ENCODE measurements around the gene GRIA4. TPM values are rescaled to one million over a fixed set of nuclear protein-coding genes. Genes with fewer than 3 reads are reported as not detected.

GRIA4 gene
- polyA plus RNA-seq, 4 donors, result 0.68 to 0.99 (median 0.89) TPM

DNA sequence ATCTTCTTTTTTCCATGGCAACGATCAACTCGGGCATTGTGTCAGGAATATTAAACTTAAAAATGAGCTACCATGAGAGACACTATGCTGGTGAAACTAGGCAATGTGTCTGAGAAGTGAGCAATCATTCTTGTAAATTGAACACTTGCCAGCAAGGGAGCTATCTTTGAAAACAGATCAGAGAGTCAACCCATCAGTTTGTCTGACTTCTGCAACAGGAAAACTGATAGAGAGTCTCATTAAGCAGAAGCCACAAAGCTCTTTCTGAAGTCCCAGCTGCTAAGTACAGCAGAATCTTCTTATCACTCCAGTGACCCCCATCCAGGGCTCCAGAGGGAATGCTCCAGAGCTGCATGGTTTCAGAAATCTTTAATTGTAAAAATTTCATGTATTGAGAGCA is 297.4 kb downstream of the GRIA4 start:
- DNase-seq (ENCODE audit: low read depth in 4 of 4, low spot score in 2 of 4), result no peak

DNA sequence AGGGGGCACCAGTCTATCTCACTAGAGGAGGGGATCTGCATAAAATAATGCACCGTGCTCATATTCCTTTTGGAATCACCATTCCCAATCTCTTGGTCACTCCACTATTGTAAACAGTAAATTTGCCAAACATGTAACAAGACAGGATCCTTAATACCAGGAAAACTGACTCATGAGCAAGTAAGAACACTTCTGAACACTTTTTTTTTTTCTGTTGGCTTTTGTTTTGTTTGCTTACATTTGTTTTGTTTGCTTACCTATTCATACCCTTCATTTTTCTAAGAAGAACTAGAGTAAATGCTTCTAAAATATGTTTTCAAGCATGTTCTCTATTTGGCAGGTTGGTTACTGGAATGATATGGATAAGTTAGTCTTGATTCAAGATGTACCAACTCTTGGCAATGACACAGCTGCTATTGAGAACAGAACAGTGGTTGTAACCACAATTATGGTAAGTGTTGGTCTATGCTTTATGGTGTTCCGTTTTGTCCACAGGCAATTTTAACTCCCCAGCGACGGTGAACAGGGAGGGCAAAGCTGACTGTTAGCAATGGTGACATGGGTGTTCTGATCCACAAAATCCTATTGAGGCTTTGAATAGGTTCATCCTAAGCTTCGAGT is 300.3 kb downstream of the GRIA4 start:
- DNase-seq (ENCODE audit: low read depth in 4 of 4, low spot score in 2 of 4), result no peak

- DNase-seq (ENCODE audit: low read depth in 4 of 4, low spot score in 2 of 4), result no peak
Measured at GRCh38 chr11:105911454-105911853, 301.6 kb downstream of the GRIA4 start.

- DNase-seq (ENCODE audit: low read depth in 4 of 4, low spot score in 2 of 4), result no peak
Measured at GRCh38 chr11:105912666-105913065, 302.8 kb downstream of the GRIA4 start.

- no peak for DNase-seq (ENCODE audit: low read depth in 4 of 4, low spot score in 2 of 4)
Measured at GRCh38 chr11:105915021-105915420, 305.1 kb downstream of the GRIA4 start.

DNA sequence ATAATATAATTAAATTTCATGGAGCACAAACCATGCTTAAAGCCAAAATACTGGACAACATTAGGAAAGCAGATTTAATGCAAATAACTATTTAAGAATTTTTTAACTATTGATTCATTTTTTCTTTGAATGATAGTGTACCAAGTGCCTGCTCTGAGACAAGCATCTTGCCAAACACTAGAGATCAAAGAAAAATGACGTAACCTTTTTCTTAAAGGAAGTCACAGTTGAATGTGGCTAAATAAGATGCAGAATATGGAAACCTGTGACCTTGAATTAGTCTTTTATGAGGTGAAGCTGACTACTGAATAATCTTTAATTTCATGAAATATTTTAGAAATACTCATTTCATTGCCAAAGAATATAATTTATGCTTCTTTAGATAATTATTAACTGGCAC is 308.2 kb downstream of the GRIA4 start:
- DNase-seq (ENCODE audit: low read depth in 4 of 4, low spot score in 2 of 4), result no peak

DNA sequence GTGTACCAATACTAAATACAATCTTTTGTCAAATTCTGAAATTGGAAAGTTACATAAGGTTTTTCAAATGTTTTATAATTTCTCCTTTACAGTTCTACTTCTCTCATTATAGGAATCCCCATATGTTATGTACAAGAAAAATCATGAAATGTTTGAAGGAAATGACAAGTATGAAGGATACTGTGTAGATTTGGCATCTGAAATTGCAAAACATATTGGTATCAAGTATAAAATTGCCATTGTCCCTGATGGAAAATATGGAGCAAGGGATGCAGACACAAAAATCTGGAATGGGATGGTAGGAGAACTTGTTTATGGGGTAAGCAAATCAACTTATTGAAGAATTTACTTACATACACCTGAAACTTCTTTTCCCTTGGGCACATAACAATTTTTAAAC is 308.7 kb downstream of the GRIA4 start:
- no peak for DNase-seq (ENCODE audit: low read depth in 4 of 4, low spot score in 2 of 4)

- DNase-seq (ENCODE audit: low read depth in 4 of 4, low spot score in 2 of 4), result no peak
Measured at GRCh38 chr11:105923252-105923651, 313.4 kb downstream of the GRIA4 start.

DNA sequence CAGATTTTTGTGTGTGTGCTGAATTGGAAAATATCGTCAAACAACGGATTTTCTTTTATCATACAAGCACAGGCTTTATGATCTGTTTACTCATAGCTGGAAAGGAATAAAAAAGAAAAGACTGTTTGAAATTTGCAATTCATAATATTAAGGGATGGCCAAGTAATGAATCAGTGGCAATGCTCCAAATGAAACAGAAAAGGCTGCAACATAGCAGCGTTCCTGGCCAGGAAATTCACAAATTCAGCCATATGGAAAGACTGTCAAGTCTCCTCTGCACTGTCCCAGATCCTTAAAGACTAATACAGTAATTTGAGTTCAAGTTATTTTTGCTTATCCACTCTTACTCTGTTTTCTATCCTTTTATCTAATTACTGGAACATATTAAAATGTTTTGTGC is 313.9 kb downstream of the GRIA4 start:
- DNase-seq (ENCODE audit: low read depth in 4 of 4, low spot score in 2 of 4), result no peak

DNA sequence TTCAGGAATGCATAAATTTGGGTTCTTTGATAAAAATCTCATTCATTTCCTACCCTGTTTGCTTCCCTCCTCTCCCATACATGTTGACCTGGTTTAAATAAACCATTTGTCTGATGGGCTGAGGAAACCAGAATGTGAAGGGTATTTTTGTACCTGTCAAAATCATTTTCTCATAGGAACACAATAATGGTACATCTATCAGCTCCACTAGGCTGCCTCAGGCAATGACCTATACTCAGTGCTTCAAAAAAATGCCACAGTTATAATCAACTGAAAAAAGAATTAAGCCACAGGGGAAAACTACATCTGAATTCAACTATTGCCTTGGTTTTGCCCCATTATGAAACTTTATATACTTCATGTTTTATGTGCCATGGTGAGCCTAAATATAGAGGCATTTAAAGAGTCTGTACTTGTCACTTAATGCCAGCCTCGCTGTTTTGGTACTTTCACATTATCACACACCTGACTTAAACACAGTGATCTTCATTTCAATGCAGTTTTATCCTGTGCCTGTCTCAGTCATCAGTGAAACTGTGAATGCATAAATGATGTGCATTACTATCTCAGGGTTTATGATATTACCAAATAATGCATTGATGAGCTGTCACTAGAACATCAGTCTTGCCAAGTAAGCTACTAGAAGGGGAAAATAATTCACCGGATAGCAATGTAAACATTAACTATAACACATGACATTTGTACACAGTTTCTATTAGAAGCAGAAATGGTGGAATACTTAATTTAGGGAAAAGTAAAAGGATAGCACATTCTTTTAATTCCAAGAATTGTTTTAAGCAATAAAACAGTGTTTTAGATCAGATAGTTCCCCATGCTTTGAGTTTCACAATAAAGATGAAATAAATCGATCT is 319.4 kb downstream of the GRIA4 start:
- no peak for DNase-seq (ENCODE audit: low read depth in 4 of 4, low spot score in 2 of 4)

DNA sequence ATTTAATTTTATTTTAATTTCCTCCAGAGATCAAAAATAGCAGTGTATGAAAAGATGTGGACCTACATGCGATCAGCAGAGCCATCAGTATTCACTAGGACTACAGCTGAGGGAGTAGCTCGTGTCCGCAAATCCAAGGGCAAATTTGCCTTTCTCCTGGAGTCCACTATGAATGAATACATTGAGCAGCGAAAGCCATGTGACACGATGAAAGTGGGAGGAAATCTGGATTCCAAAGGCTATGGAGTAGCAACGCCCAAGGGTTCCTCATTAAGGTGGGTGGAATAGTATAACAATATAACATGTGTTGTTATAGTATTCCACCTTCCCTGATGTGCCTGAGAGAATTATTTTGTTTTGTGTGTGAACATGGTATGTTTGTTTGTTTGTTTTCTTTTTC is 323.8 kb downstream of the GRIA4 start:
- no peak for DNase-seq (ENCODE audit: low read depth in 4 of 4, low spot score in 2 of 4)

- DNase-seq (ENCODE audit: low read depth in 4 of 4, low spot score in 2 of 4), result no peak
Measured at GRCh38 chr11:105935791-105936190, 325.9 kb downstream of the GRIA4 start.

DNA sequence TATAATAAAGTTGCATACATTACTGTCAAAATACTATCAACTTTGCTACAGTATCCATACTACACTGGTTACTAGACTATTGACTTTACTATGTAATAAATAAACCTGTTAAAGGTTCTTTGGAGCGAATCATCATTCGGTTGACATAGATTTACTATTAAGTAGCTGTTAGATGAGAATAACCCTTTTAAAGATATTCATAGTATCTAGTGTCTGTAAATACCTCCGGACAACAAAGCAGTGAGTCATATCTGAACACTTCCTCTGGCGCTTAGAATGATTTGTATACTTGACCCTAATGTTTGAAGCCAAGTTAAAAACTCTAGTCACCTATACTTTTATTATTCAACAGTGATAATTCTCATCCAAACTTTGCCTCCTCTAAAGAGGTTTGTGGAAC is 327.5 kb downstream of the GRIA4 start:
- no peak for DNase-seq (ENCODE audit: low read depth in 4 of 4, low spot score in 2 of 4)

DNA sequence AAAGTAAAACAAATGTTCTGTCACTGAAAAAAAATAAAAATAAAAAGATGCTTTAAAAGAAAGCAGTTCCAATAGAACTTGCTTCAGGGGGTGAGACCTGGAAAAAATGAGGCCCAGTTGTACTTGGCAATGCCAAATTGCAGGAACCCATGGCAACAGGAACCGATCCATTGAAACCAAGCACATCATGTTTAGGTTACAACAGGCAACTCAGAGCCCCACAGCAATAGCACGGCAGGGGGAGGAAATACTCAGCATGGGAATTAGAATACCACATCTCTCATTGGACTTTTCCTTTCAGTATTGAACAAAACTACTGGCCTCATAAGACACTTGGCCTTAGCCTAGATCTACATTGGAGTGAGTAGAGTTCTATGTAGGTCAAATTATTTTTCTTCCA is 327.9 kb downstream of the GRIA4 start:
- no peak for DNase-seq (ENCODE audit: low read depth in 4 of 4, low spot score in 2 of 4)

DNA sequence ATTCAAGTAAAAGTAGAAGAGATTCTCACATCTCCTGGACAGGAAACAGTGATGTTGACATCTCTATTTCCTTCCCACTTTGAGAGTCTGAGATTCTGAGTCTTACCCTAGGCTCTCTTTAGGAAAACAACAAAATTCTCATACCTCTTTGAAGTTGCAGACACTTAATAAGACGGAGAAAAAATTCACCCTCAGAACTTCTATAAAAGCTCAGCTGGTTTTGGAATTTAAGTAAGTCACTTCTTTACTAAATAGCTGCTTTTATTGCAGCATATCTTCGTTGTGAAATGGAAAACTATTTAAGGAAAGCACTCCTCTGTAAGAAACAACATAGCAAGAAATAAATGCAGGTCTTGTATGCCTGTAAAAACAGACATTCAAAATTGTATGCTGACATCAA is 333.0 kb downstream of the GRIA4 start:
- no peak for DNase-seq (ENCODE audit: low read depth in 4 of 4, low spot score in 2 of 4)

DNA sequence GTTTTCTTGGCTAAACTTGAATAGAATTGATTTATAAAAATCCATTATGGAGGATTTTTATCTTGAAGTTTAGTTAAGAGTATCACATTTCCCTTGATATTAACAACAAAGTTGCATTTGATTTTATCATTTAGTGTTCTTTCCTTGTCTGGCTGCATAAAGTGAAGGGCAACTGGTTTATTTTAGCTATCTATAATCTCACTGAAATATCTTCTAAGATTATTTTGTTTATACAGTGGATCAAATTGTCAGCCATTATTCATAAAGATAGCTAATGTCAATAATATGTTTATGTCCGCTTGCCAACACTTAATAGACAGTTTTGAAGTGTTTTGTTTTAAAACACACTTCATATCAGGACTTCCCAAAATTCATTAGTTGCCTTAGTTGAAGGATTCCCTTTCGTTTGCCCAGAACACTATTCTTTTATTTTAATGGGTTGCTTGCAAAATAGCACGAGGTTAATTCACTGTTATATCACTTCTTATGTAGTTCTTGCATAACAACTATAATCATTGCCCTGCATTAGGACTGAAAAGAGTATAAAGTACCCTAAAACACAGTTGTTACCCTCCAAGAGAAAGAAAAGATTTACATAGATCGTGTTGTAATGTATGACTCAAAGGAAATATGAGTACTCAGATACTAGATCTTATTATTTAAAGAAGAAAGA is 339.2 kb downstream of the GRIA4 start:
- no peak for DNase-seq (ENCODE audit: low read depth in 4 of 4, low spot score in 2 of 4)

GRCh38 chr11:105953886-105954285 is 344.0 kb downstream of the GRIA4 start:
- DNase-seq (ENCODE audit: low read depth in 4 of 4, low spot score in 2 of 4), result no peak

DNA sequence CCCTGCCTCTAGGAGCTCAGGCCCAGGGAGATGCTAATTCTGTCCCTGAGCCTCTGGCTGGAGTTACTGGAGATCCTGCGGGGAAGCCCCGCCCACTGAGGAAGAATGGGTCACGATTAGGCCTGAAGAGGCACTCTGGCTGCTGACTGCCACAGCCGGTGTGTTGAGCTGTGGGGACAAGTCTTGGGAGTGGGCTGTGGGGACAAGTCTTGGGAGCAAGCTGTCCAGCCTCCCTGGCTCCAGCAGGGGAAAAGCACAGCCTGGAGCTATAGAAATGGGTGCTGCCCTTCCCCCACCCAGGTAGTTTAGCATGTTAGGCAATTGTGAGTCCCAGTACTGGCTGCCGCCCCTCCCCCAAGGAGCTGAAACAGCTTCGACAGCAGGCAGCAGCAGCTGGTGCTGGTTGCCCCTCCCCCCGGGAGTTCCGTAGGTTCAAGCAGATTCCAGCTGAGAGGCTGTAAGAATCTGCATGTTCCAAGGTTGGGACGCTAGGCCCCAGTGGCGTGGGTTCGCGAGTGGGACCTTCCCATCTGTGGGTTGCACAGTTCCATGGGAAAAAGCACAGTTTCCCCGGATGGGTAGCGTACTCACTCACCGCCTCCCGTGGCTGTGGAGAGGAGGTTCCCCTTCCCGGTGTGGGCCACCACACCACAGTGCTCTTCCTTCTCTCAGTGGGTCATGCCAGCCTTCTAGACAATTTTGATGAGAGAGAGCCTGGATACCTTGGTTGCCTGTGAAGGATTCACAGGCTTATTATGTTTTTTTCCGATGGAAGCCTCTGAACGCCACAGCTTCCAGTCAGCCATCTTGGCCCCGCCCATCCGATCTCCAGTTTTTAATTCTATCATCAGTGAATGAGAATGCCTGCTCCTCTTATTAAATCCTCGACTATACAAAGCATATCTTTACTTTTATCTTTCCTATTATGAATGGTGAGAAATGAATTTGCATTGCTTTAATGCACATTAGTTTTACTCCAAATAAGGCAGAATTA is 350.7 kb downstream of the GRIA4 start:
- DNase-seq (ENCODE audit: low read depth in 4 of 4, low spot score in 2 of 4), result no peak

GRCh38 chr11:105968021-105968697 is 358.3 kb downstream of the GRIA4 start:
- no peak for DNase-seq (ENCODE audit: low read depth in 4 of 4, low spot score in 2 of 4)

- DNase-seq (ENCODE audit: low read depth in 4 of 4, low spot score in 2 of 4), result no peak
Measured at GRCh38 chr11:105969756-105970155, 359.9 kb downstream of the GRIA4 start.

All from left renal cortex interstitium (tissue), 4 donors.